HepG2 (cell line): ENCODE data around the gene NAXD. TPM values are rescaled to one million over a fixed set of nuclear protein-coding genes. Genes with fewer than 3 reads are reported as not detected.

Experiments used
- ASH2L ChIP-seq: fragments of 300-600, 200-600 bp; sonication (generic); IDR thresholded peaks from 2 replicates; pipeline ENCODE4 v1.7.0; 2017; ENCODE audit warnings: low read depth, mild to moderate bottlenecking, moderate library complexity, mixed read lengths, low read length; ENCODE audit not compliant: insufficient read length
- CHCHD3 ChIP-seq: sonication (generic); formaldehyde crosslinking; IDR thresholded peaks from 2 replicates; pipeline ENCODE4 v1.8.0; 2022; ENCODE audit warnings: mild to moderate bottlenecking, missing genetic modification reagents, moderate library complexity
- ETV5 ChIP-seq: IDR thresholded peaks from 2 replicates; pipeline ENCODE4 v1.6.1; 2018; ENCODE audit warnings: missing biosample characterization, missing genetic modification reagents, inconsistent platforms, borderline replicate concordance
- GLMP ChIP-seq: sonication (generic); formaldehyde crosslinking; IDR thresholded peaks from 2 replicates; pipeline ENCODE4 v1.9.0; 2021; ENCODE audit warnings: missing genetic modification reagents, mild to moderate bottlenecking, borderline replicate concordance
- GZF1 ChIP-seq: sonication (generic); formaldehyde crosslinking; IDR thresholded peaks from 2 replicates; pipeline ENCODE4 v1.5.1; 2020; ENCODE audit warnings: mild to moderate bottlenecking, missing genetic modification reagents
- HNRNPLL ChIP-seq: fragments of 200-400 bp; formaldehyde crosslinking; IDR thresholded peaks from 2 replicates; pipeline ENCODE4 v1.6.1; 2017; ENCODE audit warnings: mild to moderate bottlenecking, low read depth, low read length; ENCODE audit not compliant: poor library complexity, severe bottlenecking
- KMT2B ChIP-seq: IDR thresholded peaks from 2 replicates; pipeline ENCODE4 v1.6.1; 2016; ENCODE audit warnings: missing genetic modification reagents, missing compliant biosample characterization
- NR2C2 ChIP-seq: sonication (generic); formaldehyde crosslinking; IDR thresholded peaks from 2 replicates; pipeline ENCODE4 v1.4.0; 2020; ENCODE audit warnings: missing genetic modification reagents, mild to moderate bottlenecking, moderate library complexity, borderline replicate concordance
- POGK ChIP-seq: sonication (generic); formaldehyde crosslinking; conservative IDR thresholded peaks from 2 replicates; pipeline ENCODE4 v1.8.0; 2022; ENCODE audit warnings: mild to moderate bottlenecking, moderate library complexity, missing genetic modification reagents
- REL ChIP-seq: sonication (generic); formaldehyde crosslinking; conservative IDR thresholded peaks from 2 replicates; pipeline ENCODE4 v1.8.0; 2022; ENCODE audit warnings: mild to moderate bottlenecking, missing genetic modification reagents, moderate library complexity
- SMC3 ChIP-seq: IDR thresholded peaks from 2 replicates; pipeline ENCODE4 v1.6.1; 2011; ENCODE audit warnings: low read length, improper control_type of control experiment
- ZNF136 ChIP-seq: sonication (generic); formaldehyde crosslinking; IDR thresholded peaks from 2 replicates; pipeline ENCODE4 v1.8.1; 2022; ENCODE audit warnings: low read depth, mild to moderate bottlenecking, moderate library complexity, missing genetic modification reagents
- ZNF24 ChIP-seq: fragments of 450-650 bp; IDR thresholded peaks from 2 replicates; pipeline ENCODE4 v1.6.1; 2017; ENCODE audit warnings: antibody characterized with exemption, mild to moderate bottlenecking
- ZNF768 ChIP-seq: sonication (generic); formaldehyde crosslinking; IDR thresholded peaks from 2 replicates; pipeline ENCODE4 v1.4.0; 2020; ENCODE audit warnings: missing genetic modification reagents
- ZNF879 ChIP-seq: sonication (generic); formaldehyde crosslinking; IDR thresholded peaks from 2 replicates; pipeline ENCODE4 v1.8.1; 2023; ENCODE audit warnings: missing genetic modification reagents
- polyA plus RNA-seq, 8 experiments: library from polyadenylated mRNA; depleted of rRNA in 3 of 8; stranded (reverse) in 7 of 8; unstranded in 1 of 8; fragments of >200 nt; fragmentation: Illumina TruSeq in 4 of 8; extraction: Trizol in 4 of 8; gene quantifications; 2 replicates each; pipeline versions ENCODE4 v1.2.1 to v1.2.3, GENCODE V29; 2011 to 2016; ENCODE audit warnings: low read depth in 4 of 8, missing spikeins in 1 of 8, mixed read lengths in 1 of 8; ENCODE audit not compliant: insufficient read depth in 1 of 8
- total RNA-seq, 5 experiments: library from RNA; depleted of rRNA; stranded (reverse); fragments of >200 nt; fragmentation: Illumina TruSeq; extraction: Trizol; gene quantifications; 2 replicates each; pipeline ENCODE4 v1.2.3, GENCODE V29; 2016; ENCODE audit warnings: low read depth in 1 of 5
- TF ChIP-seq, protein P1 (sequence below): sonication (generic); formaldehyde crosslinking; IDR thresholded peaks from 2 replicates; pipeline ENCODE4 v1.9.0; 2021; ENCODE audit warnings: missing genetic modification reagents, borderline replicate concordance
- TF ChIP-seq, protein P2 (sequence below): sonication (generic); formaldehyde crosslinking; IDR thresholded peaks from 2 replicates; pipeline ENCODE4 v1.5.0; 2020; ENCODE audit warnings: missing genetic modification reagents

NAXD gene
- total and polyA plus RNA-seq, 2 of the 13 experiments (the other 11 are each of a cell fraction or from before 2014, with no cell fraction given), result 19.0 to 23.2 TPM

- TF ChIP-seq POGK (CRISPR knock-in tag) (peak; percentile 69; the same call in 1 of the 2 replicates), KMT2B (CRISPR knock-in tag) (peak; percentile 82), REL (CRISPR knock-in tag) (no peak), ZNF24 (no peak), GZF1 (CRISPR knock-in tag) (no peak), CHCHD3 (CRISPR knock-in tag) (peak; percentile 55; the same call in 1 of the 2 replicates), ASH2L (peak; percentile 79), ZNF768 (peak; percentile 21; the same call in 1 of the 2 replicates), HNRNPLL (peak; percentile 52), SMC3 (no peak), ZNF879 (no peak), NR2C2 (peak; percentile 76; the same call in 1 of the 2 replicates), GLMP (no peak), ZNF136 (no peak; the same call in 1 of the 2 replicates), ETV5 (CRISPR knock-in tag) (peak; percentile 68)
- TF ChIP-seq, protein P1, sequence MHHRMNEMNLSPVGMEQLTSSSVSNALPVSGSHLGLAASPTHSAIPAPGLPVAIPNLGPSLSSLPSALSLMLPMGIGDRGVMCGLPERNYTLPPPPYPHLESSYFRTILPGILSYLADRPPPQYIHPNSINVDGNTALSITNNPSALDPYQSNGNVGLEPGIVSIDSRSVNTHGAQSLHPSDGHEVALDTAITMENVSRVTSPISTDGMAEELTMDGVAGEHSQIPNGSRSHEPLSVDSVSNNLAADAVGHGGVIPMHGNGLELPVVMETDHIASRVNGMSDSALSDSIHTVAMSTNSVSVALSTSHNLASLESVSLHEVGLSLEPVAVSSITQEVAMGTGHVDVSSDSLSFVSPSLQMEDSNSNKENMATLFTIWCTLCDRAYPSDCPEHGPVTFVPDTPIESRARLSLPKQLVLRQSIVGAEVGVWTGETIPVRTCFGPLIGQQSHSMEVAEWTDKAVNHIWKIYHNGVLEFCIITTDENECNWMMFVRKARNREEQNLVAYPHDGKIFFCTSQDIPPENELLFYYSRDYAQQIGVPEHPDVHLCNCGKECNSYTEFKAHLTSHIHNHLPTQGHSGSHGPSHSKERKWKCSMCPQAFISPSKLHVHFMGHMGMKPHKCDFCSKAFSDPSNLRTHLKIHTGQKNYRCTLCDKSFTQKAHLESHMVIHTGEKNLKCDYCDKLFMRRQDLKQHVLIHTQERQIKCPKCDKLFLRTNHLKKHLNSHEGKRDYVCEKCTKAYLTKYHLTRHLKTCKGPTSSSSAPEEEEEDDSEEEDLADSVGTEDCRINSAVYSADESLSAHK, result no peak
- TF ChIP-seq, protein P2, sequence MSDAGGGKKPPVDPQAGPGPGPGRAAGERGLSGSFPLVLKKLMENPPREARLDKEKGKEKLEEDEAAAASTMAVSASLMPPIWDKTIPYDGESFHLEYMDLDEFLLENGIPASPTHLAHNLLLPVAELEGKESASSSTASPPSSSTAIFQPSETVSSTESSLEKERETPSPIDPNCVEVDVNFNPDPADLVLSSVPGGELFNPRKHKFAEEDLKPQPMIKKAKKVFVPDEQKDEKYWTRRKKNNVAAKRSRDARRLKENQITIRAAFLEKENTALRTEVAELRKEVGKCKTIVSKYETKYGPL (CRISPR knock-in tag), result no peak; the same call in 1 of the 2 replicates
These were observed at the start of gene NAXD (continued) for GRCh38 chr13:110615322-110616102.
